Natural killer cell (primary cell): ENCODE results near the gene GNB5. TPM values are rescaled to one million over a fixed set of nuclear protein-coding genes. Genes with fewer than 3 reads are reported as not detected.

Source experiments
- ATAC-seq, 3 donors: fragments of 150-1000 bp in 2 of 3; fragments of 200-7000 bp in 1 of 3; cut with Tn5 transposase; 1 replicate in 1 of 3; 2 replicates in 2 of 3; pipeline ENCODE4 v1.10.0; 2021; ENCODE audit warnings: mild to moderate bottlenecking in 2 of 3, moderate library complexity in 2 of 3
- DNase-seq, 2 donors: peaks; one replicate each; pipeline versions ENCODE4 v3.0.0 to v3.0.0-alpha.2; 2013 to 2021; ENCODE audit warnings: mixed read lengths in 1 of 2
- H3K27ac ChIP-seq: one replicate; pipeline ENCODE4 v1.5.1; 2013; ENCODE audit warnings: mild to moderate bottlenecking, low read length
- H3K27me3 ChIP-seq: one replicate; pipeline ENCODE4 v1.6.1; 2013; ENCODE audit warnings: low read length; ENCODE audit not compliant: control insufficient read depth, insufficient read depth
- H3K36me3 ChIP-seq: one replicate; pipeline ENCODE4 v1.6.1; 2013; ENCODE audit warnings: low read length; ENCODE audit not compliant: control insufficient read depth, insufficient read depth
- H3K4me1 ChIP-seq: one replicate; pipeline ENCODE4 v1.6.1; 2013; ENCODE audit warnings: low read length; ENCODE audit not compliant: control insufficient read depth, insufficient read depth
- H3K4me3 ChIP-seq: one replicate; pipeline ENCODE4 v1.5.1; 2013; ENCODE audit warnings: low read length
- H3K9me3 ChIP-seq: one replicate; pipeline ENCODE4 v1.6.1; 2013; ENCODE audit warnings: low read length; ENCODE audit not compliant: control insufficient read depth, insufficient read depth
- H3K27ac Mint-ChIP-seq, 2 donors: one replicate each; pipeline ENCODE4 v1.8.0; 2022; ENCODE audit warnings: mild to moderate bottlenecking in 2 of 2, mixed read lengths in 2 of 2, moderate library complexity in 1 of 2
- H3K27me3 Mint-ChIP-seq, 2 donors: one replicate each; pipeline ENCODE4 v1.8.0; 2022; ENCODE audit warnings: low read depth in 2 of 2, mixed read lengths in 2 of 2
- H3K36me3 Mint-ChIP-seq: one replicate; pipeline ENCODE4 v1.8.0; 2022; ENCODE audit warnings: mixed read lengths
- H3K4me1 Mint-ChIP-seq, 2 donors: one replicate each; pipeline ENCODE4 v1.8.0; 2022; ENCODE audit warnings: mixed read lengths in 2 of 2
- H3K4me3 Mint-ChIP-seq: one replicate; pipeline ENCODE4 v1.8.0; 2022; ENCODE audit warnings: mild to moderate bottlenecking, moderate library complexity, mixed read lengths
- H3K9me3 Mint-ChIP-seq, 2 donors: one replicate each; pipeline ENCODE4 v1.8.0; 2022; ENCODE audit warnings: mixed read lengths in 2 of 2
- CTCF ChIP-seq: fragments of 200-600 bp; IDR thresholded peaks from one replicate; pipeline ENCODE4 v1.8.0; 2022; ENCODE audit warnings: antibody characterized with exemption
- WGBS: methylation state at CpG from one replicate; pipeline ENCODE4 v1.1.7; 2013; ENCODE audit warnings: missing lambda C conversion rate; ENCODE audit not compliant: insufficient coverage; 5-methylcytosine and 5-hydroxymethylcytosine counted together
- intact Hi-C: fragments of 100-400 bp; cut with micrococcal nuclease; formaldehyde crosslinking; loops from one replicate; pipeline ENCODE4 v1.14.2; 2022
- total RNA-seq, 4 donors: library from RNA; stranded (reverse); fragments of 120-200 nt in 1 of 4; gene quantifications; one replicate each; pipeline versions ENCODE4 v1.2.3 to v1.2.4, GENCODE V29; 2013 to 2022

Gene GNB5
- total RNA-seq, 3 donors from 2014 or later (not counting 1 experiment from before 2014, with no cell fraction given) = 22.5 to 31.3 (median 23.0) TPM

DNA sequence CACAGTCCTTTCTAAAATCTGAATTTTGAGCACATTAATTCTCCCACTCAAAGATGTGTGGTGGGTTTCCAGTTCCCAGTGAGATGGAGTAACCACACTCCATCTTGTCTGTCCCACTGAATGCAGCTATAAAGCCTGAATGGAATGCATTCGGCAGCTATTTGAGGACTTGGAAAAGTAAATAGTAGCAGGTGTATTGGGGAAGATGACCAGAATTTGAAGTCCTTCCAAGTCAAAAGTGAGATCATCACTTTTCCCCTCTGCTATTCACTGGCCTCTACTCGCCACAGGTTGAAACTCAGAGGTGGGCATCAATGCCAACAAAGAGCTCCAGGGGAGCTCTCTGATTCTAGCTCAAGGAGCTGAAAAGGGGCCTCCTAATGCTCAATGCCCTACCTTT is 8.1 kb upstream of the GNB5 start:
- no peaks in the 10 kb centered on the region for H3K9me3 Mint-ChIP-seq
- H3K36me3 Mint-ChIP-seq = no peaks in the 10 kb centered on the region
- no peaks in the 10 kb centered on the region for H3K36me3 ChIP-seq

GRCh38 chr15:52196891-52197290 is 5.7 kb upstream of the GNB5 start:
- no peaks in the 10 kb centered on the region for H3K27me3 Mint-ChIP-seq
- DNase-seq = no peak
- no peak for TF ChIP-seq CTCF
- Histone ChIP-seq H3K4me1 (no peaks in the 10 kb centered on the region), H3K27ac (no peak overlapping the region), H3K27me3 (no peaks in the 10 kb centered on the region), H3K36me3 (no peaks in the 10 kb centered on the region), H3K4me3 (no peak overlapping the region), H3K9me3 (no peaks in the 10 kb centered on the region)
- WGBS = 57% methylated on average over 3 of the region's 3 CpGs
- intact Hi-C loops = no loop called here
- H3K9me3 Mint-ChIP-seq = no peaks in the 10 kb centered on the region
- no peaks in the 10 kb centered on the region for H3K36me3 Mint-ChIP-seq
- no peaks in the 10 kb centered on the region for H3K4me1 Mint-ChIP-seq
- H3K27ac Mint-ChIP-seq = no peak overlapping the region
- H3K4me3 Mint-ChIP-seq = no peak overlapping the region
- no peak for ATAC-seq

More for the DNA sequence above, 8.1 kb upstream of the GNB5 start:
- no peak for TF ChIP-seq CTCF
- H3K9me3 ChIP-seq = no peaks in the 10 kb centered on the region
- WGBS = 86% methylated on average over 2 of the region's 2 CpGs
- ATAC-seq (no peak), DNase-seq (no peak)
- intact Hi-C loops = no loop called here
- no peak overlapping the region for H3K27ac ChIP-seq
- no peak overlapping the region for H3K4me3 ChIP-seq
- no peaks in the 10 kb centered on the region for H3K27me3 Mint-ChIP-seq
- H3K27ac Mint-ChIP-seq = no peak overlapping the region
- H3K4me1 Mint-ChIP-seq = no peaks in the 10 kb centered on the region
- no peak overlapping the region for H3K4me3 Mint-ChIP-seq
- no peaks in the 10 kb centered on the region for H3K27me3 ChIP-seq
- H3K4me1 ChIP-seq = no peaks in the 10 kb centered on the region

DNA sequence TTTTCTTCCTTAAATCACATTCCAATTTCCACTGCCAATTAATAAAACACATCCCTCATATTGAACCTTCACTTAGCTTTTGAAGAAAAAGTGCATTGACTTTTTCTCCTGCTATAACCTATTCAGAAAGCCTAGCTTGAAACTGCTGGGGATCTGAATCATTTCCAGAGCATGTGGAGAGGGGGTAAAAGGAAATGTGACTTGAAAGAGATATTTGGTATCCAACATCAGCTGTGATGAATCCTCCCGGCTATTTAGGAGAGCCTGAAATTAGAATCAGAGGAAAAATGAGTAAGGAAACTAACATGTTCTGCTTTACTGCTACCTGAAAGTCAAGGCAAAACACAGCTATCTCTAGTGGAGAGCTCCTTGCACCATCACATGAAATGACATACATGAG is 2.6 kb upstream of the GNB5 start:
- H3K27me3 Mint-ChIP-seq = no peaks in the 10 kb centered on the region
- H3K9me3 Mint-ChIP-seq = no peaks in the 10 kb centered on the region
- 94% methylated on average over 1 of the region's 1 CpG for WGBS

More for the DNA sequence above, 2.6 kb upstream of the GNB5 start:
- H3K27ac Mint-ChIP-seq = no peak overlapping the region
- ATAC-seq (no peak), DNase-seq (no peak)
- Histone ChIP-seq H3K36me3 (no peaks in the 10 kb centered on the region), H3K27ac (no peak overlapping the region), H3K27me3 (no peaks in the 10 kb centered on the region), H3K4me1 (no peaks in the 10 kb centered on the region), H3K4me3 (no peak overlapping the region), H3K9me3 (no peaks in the 10 kb centered on the region)
- H3K4me3 Mint-ChIP-seq = no peak overlapping the region
- intact Hi-C loops = no loop called here
- TF ChIP-seq CTCF = no peak
- H3K36me3 Mint-ChIP-seq = no peaks in the 10 kb centered on the region
- no peaks in the 10 kb centered on the region for H3K4me1 Mint-ChIP-seq
